Kasumi-1 (cell line): ENCODE data around the gene EGFL6.
"Not testable (repeated sequence)": the region's sequence is repeated elsewhere in the genome, so short reads cannot be mapped to it uniquely, and the experiment has no call there.

Experiments
- DNase-seq, 2 experiments: peaks; one replicate each; lab custom pipeline; 2025; lab: John Stamatoyannopoulos, UW

The EGFL6 gene

DNA sequence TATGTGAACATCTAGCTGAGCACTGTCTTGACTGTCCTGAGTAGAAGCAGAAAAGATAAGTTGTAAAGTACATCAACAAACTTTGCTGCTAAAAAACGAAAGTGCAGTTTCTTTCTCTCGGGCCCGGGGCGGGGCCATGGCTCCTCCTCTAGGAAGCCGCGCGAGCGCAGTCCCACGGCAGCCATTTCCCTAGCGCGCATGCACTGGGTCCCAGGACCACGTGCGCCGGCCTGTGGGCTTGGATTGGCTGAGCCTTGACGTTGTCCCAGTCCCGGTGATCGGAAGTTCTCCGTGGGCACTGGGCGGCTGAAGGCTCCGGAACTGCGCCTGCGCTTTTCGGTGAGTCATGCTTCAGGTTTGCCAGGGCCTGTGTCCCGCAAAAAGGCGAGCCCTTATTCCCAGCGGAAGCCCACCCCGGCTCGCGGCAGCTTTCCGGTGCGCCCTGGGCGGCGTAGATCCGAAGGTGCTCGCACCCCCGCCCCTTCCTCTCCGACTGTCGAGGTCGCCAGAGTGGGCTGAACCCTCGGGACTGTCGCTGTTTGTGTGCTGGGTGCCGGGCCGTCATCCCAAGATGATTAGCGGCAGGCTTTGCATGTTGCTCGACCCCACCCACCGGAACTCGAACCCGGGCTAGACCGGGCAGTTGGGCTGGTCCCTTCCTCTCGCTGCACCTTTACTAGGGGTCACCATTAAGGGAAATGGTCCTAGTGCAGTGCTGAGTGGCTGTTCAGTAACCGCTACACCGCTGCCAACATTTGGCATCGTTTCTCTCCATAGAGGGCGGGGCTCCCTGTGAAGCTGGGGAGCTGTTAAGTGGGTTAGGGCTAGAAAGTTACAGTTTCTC lies 83.7 kb downstream of the EGFL6 start, which contains the start of gene TCEANC:
TCEANC (plus strand) TSS at position 292 of the 844 bp plus-strand sequence. CDS start 9,368 bp downstream, outside the sequence.
- peak; percentile 80 to 84 for DNase-seq

- DNase-seq: no peak
Observed at GRCh38 chrX:13654116-13654515, 84.7 kb downstream of the EGFL6 start.

DNA sequence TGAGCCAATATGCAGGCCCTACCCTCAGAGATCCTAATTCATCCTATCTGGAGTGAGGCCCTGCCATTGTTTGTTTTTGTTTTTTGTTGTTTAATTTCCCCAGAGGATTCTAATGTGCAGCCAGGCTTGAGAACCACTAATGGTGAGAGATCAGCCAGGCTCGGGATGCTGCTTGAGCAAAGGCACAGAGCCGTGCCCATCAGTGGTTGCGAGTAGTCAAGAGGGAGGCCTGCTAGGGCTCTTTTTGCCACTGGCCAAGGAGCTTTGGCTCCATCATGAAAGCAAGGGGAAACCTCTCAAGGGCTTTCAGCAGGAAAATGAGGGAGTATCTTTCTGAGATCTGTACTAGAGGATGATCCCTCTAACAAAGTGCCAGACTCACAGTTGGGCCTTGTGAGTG lies 86.3 kb downstream of the EGFL6 start:
- DNase-seq: no peak

DNA sequence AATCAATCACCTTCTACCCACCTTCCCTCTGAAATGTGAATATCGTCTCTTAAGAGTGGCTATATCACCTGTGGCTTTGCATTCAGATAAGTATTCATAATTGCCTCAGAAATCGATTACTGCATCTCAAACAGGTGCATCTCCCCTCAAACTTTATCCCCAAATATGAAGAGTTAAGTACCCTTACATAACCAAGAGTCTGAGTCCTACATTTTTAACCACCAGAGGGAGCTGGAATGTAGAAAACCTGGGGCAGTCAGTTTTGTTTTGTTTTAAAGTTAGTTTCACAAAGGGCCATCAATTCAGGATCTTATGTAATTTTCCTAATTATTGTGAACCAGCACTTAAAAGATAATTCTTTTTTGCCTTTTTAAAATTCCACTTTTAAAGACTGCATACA lies 89.2 kb downstream of the EGFL6 start:
- peak; percentile 34 to 46 for DNase-seq

DNA sequence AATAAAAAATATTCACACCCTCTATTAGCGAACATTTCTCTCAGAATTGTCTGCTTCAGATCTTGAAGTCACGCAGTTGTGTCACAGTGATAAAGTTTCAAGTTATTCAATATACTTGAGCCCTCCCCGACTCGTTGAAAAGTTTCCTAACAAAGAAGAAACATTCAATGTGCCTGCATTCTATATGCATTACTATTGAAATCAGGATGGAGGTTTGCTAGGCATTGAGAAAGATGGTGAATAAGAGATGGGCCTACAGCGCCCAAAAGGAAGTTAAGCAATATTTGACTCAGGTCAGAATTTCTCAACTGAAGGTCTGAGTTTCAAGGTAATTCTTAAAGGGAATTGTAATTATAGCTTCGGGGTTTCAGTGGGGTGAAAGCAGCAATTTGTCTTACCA lies 89.7 kb downstream of the EGFL6 start:
- no peak for DNase-seq

DNA sequence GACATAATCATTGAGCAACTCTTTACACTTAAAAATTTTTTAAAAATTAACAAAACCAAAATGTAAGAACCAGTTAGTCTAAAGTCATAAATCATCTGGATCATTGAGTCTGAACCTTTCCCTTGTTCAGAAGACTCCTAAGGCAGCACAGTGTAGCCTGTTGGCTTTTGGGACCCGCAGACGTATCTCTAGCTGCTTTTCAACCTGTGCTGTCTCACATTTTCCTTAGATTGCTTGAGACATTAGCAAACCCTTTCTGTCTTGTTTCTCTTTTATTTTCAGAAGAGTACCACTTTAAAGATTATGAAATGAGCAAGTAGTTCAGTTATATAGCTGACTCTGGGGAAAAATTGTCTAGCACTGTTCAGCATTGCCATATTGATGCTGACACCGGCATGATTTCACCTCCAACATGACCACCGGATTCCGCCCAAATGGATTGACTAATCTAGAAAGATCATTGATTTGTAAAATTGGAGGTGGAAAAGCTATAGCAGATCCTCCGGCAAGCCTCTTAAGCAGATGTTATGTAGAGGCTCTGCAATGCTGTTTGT lies 92.4 kb downstream of the EGFL6 start:
- DNase-seq: no peak

DNA sequence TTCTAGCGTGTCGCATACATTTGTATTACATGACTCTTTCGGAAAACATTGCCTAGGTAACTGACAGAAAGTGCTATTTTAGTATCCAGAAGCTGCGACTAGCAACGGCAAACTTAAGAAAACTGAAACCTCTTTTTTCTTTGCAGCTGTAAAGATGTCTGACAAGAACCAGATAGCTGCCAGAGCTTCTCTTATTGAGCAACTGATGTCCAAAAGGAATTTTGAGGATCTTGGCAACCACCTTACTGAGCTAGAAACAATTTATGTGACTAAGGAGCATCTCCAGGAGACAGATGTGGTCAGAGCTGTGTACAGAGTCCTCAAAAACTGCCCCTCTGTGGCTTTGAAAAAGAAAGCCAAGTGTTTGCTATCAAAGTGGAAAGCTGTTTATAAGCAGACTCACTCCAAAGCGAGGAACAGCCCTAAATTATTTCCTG lies 93.0 kb downstream of the EGFL6 start:
- DNase-seq: no peak

DNA sequence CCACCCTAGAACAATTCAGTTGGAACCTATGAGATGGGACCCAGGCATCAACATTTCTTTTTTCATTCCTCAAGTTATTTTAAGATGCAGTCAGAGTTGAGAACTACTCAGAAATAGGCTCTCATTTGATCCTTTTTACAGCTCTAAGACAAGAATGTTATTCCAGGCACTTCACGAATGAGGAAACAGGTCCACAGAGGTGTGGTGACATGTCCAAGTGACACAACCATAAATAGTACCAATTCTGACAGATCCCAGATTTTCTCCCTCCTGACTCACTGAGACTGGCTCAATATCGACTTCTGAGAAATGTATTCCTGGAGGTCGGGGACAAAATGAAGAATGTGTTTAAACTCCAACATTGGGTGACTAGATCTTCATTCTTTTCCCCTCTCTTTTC lies 94.6 kb downstream of the EGFL6 start:
- no peak for DNase-seq

GRCh38 chrX:13666836-13667235 lies 97.4 kb downstream of the EGFL6 start:
- no peak for DNase-seq

- DNase-seq: no peak
Observed at GRCh38 chrX:13667919-13668318, 98.5 kb downstream of the EGFL6 start.

DNA sequence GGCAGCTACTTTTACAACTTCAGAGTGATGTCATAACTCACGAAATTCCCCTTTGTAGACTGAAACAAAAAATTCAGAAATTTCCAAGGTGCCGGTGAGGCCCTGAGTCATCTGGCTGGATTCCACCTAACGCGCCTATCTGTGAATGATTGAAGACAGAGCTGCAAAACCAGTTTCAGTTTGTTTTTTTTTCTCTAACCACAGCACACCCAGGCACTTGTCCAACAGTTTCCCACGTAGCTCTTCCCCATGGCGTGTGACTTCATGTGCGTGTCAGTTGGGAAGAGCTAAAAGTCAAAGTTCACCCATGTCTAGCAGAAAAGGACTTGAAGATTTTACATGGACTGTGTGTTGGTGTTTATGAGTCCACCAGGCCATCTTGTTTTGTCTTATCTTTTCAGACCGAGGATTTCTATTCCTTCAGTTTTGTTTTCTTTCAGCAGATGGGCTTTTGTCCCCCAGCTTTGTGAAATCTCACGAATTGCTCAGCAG lies 99.9 kb downstream of the EGFL6 start:
- DNase-seq: peak; percentile 15 to 22

GRCh38 chrX:13669755-13670154 lies 100.4 kb downstream of the EGFL6 start:
- not testable (repeated sequence) for DNase-seq

DNA sequence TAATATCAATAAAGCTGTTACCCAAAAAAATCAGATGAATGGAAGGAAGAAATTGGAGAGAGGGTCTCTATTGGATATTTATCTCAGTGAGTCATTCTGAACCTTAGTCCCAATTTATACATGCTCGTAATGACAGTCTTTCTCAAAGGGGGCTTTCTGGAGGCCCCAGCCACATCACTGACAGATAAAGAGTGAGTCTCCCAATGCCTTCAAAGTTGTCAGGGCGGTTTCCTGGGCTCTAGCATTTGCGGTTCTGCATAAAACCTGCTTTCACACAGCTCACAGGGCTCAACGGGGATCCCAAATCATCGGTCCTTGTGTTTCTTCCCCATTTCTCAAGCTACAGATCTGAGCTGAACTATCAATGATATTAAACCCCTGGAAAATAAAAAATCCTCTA lies 100.8 kb downstream of the EGFL6 start:
- DNase-seq: no peak

DNA sequence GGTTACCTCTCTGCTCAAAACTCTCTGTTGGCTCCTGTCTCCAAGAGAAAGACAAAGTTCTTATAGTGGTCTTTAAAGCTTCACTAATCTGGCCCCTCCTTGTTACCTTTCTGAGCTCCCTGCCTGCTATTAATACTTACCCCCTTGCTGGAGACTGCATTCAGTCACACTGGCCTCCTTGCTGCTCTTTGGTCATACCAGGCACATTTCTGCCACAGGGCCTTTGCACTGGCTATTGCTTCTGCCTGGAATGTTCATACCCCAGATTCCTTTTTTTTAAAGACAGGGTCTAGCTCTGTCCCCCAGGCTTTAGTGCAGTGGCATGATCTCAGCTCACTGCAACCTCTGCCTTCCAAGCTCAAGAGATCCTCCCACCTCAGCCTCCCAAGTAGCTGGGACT lies 103.6 kb downstream of the EGFL6 start:
- no peak for DNase-seq

- no peak for DNase-seq
Observed at GRCh38 chrX:13676885-13677284, 107.5 kb downstream of the EGFL6 start.

DNA sequence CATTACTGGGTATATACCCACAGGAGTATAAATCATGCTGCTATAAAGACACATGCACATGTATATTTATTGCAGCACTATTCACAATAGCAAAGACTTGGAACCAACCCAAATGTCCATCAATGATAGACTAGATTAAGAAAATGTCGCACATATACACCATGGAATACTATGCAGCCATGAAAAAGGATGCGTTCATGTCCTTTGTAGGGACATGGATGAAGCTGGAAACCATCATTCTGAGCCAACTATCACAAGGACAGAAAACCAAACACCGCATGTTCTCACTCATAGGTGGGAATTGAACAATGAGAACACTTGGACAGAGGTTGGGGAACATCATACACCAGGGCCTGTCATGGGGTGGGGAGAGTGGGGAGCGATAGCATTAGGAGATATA lies 110.3 kb downstream of the EGFL6 start:
- DNase-seq: not testable (repeated sequence)

GRCh38 chrX:13681595-13681994 lies 112.2 kb downstream of the EGFL6 start:
- no peak for DNase-seq
